Ovary (tissue), 3 donors: Measurements from ENCODE around the gene STX18.

ENCODE experiments used
- CTCF ChIP-seq, 3 donors: fragments of 450-650 bp in 2 of 3; fragments of 200-600 bp in 1 of 3; IDR thresholded peaks; one replicate each; pipeline versions ENCODE4 v1.5.1 to v1.8.0; 2016 to 2022; ENCODE audit warnings: antibody characterized with exemption in 3 of 3, mild to moderate bottlenecking in 1 of 3
- POLR2A ChIP-seq: fragments of 450-650 bp; IDR thresholded peaks from one replicate; pipeline ENCODE4 v1.6.1; 2017; ENCODE audit warnings: antibody characterized with exemption, mild to moderate bottlenecking, moderate library complexity
- donor health status: DM: no; HTN: no; CAD: no.

DNA sequence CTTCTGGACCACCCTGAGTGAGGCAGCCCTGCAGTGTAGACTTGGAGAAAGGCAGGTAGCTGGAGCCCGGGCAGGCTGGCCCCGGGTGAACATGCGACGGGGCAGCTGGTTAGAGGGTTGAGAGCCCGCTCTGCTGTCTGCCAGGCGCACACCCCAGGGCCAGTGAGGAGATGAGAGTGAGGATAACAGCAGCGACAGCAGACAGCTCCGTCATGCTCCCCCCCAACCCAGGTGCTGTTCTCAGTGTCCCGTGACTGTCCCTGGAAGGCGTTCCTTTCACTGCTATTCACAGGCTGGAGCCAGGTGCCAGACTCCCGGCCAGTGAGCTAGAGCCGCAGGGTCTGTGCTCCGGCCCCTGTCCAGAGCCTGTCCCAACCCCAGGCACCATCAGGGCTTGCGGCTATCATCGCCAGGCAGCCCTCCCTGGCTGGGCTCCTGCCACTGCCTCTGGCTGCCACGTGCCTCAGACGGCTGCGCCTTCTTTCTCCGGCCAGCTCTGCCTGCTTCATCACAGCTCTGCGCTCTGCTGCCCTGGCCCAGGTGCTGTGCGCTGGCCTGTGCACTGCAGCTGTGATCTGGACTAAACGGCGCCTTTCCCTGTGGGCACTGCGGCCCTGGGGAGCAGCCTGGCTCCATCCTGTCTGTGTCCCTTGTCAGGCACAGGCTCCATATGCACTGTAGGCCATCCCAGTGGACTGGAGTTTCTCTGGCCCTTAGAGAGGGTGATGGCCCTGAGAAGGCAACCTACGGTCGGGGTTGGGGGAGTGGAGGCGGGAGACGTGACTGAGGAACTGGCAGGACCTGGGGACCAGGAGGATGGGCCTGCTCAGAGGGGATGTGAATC lies 135.2 kb downstream of the STX18 start:
- no peak for TF ChIP-seq CTCF (IDR thresholded peaks at IDR 0.05)
- TF ChIP-seq POLR2A: no peak
